ENCODE results near the gene UBR2.
A peak's percentile ranks its signal among the peaks of the same experiment; 100 is the strongest.
"Not testable (repeated sequence)": the region's sequence is repeated elsewhere in the genome, so short reads cannot be mapped to it uniquely, and the experiment has no call there.

The UBR2 gene

DNA sequence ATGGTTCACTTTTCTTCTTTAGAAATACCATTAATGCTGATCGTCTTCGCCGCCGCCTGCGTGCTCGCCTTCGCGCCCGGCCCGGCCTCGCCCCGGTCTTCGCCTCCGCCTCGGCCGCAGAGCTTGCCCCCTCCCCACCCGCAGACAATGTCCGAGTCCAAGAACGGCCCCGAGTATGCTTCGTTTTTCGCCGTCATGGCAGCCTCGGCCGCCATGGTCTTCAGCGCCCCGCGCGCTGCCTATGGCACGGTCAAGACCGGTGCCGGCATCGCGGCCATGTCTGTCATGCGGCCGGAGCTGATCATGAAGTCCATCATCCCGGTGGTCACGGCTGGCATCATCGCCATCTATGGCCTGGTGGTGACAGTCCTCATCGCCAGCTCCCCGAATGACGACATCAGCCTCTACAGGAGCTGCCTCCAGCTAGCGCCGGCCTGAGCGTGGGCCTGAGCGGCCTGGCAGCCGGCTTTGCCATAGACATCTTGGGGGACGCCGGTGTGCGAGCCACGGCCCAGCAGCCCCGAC is 163.3 kb downstream of the UBR2 start:
- H3K4me3 ChIP-seq (ENCODE audit: low read depth, low read length), result peak overlapping the region; percentile 10

GRCh38 chr6:42727627-42728026 is 163.8 kb downstream of the UBR2 start:
- H3K4me3 ChIP-seq (ENCODE audit: low read depth, low read length), result no peak overlapping the region
- TF ChIP-seq, protein P1, sequence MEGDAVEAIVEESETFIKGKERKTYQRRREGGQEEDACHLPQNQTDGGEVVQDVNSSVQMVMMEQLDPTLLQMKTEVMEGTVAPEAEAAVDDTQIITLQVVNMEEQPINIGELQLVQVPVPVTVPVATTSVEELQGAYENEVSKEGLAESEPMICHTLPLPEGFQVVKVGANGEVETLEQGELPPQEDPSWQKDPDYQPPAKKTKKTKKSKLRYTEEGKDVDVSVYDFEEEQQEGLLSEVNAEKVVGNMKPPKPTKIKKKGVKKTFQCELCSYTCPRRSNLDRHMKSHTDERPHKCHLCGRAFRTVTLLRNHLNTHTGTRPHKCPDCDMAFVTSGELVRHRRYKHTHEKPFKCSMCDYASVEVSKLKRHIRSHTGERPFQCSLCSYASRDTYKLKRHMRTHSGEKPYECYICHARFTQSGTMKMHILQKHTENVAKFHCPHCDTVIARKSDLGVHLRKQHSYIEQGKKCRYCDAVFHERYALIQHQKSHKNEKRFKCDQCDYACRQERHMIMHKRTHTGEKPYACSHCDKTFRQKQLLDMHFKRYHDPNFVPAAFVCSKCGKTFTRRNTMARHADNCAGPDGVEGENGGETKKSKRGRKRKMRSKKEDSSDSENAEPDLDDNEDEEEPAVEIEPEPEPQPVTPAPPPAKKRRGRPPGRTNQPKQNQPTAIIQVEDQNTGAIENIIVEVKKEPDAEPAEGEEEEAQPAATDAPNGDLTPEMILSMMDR (IDR thresholded peaks at IDR 0.05; ENCODE audit: borderline replicate concordance, insufficient read depth, low read depth, low read length), result no peak

More for the DNA sequence above, 163.3 kb downstream of the UBR2 start:
- TF ChIP-seq, protein P1 (IDR thresholded peaks at IDR 0.05; ENCODE audit: borderline replicate concordance, insufficient read depth, low read depth, low read length), result no peak

DNA sequence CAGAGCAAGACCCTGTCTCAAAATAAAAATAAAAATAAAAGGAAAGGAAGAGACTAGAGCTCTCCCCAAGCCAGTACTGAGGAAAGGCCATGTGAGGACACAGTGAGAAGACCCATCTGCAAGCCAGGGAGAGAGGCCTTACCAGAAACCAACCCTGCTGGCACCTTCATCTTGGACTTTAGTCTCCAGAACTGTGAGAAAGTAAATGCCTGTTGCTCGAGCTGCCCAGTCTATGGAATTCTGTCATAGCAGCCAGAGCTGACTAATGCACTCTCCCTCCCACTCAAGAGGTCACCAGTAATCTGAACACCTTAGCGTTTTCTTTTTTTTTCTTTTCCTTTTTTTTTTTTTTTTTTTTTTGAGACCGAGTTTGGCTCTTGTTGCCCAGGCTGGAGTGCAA is 165.9 kb downstream of the UBR2 start:
- TF ChIP-seq, protein P1 (IDR thresholded peaks at IDR 0.05; ENCODE audit: borderline replicate concordance, insufficient read depth, low read depth, low read length), result no peak
- H3K4me3 ChIP-seq (ENCODE audit: low read depth, low read length), result no peak overlapping the region

DNA sequence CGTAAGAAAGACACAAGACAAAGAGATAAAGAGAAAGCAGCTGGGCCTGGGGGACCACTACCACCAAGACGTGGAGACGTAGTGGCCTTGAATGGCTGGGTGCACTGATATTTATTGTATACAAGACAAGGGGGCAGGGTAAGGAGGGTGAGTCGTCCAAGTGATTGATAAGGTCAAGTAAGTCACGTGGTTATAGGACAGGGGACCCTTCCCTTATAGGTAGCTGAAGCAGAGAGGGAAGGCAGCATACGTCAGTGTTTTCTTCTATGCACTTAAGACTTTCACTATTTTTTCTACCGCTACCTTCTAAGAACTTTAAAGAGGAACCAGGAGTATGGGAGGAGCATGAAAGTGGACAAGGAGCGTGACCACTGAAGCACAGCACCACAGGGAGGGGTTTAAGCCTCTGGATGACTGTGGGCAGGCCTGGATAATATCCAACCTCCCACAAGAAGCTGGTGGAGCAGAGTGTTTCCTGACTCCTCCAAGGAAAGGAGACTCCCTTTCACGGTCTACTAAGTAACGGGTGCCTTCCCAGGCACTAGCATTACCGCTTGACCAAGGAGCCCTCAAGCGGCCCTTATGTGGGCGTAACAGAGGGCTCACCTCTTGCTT is 170.1 kb downstream of the UBR2 start:
- not testable (repeated sequence) for H3K4me3 ChIP-seq (ENCODE audit: low read depth, low read length)

- no peak overlapping the region for H3K4me3 ChIP-seq (ENCODE audit: low read depth, low read length)
- TF ChIP-seq, protein P1 (IDR thresholded peaks at IDR 0.05; ENCODE audit: borderline replicate concordance, insufficient read depth, low read depth, low read length), result no peak
These were observed 172.1 kb downstream of the UBR2 start for GRCh38 chr6:42735976-42736375.

DNA sequence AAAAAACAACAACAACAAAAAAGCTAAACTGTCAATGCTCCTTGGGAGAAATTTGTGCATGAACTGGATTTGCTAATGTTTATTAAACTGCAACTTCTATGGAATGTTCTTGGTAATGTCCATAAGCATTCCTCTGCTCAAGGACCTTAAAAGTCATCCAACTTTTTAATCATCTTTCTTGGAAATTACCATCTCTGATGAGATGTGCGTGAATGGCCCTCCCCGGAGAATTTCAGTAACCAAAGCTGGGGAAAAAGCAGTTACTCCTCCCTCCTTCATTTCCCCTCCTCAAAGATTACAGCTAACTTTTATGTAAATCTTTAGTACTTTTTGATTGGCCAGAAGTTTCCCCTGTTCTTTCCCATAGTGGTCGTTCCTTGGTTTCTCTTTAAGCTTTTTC is 176.9 kb downstream of the UBR2 start:
- TF ChIP-seq, protein P1 (IDR thresholded peaks at IDR 0.05; ENCODE audit: borderline replicate concordance, insufficient read depth, low read depth, low read length), result no peak
- no peak overlapping the region for H3K4me3 ChIP-seq (ENCODE audit: low read depth, low read length)

DNA sequence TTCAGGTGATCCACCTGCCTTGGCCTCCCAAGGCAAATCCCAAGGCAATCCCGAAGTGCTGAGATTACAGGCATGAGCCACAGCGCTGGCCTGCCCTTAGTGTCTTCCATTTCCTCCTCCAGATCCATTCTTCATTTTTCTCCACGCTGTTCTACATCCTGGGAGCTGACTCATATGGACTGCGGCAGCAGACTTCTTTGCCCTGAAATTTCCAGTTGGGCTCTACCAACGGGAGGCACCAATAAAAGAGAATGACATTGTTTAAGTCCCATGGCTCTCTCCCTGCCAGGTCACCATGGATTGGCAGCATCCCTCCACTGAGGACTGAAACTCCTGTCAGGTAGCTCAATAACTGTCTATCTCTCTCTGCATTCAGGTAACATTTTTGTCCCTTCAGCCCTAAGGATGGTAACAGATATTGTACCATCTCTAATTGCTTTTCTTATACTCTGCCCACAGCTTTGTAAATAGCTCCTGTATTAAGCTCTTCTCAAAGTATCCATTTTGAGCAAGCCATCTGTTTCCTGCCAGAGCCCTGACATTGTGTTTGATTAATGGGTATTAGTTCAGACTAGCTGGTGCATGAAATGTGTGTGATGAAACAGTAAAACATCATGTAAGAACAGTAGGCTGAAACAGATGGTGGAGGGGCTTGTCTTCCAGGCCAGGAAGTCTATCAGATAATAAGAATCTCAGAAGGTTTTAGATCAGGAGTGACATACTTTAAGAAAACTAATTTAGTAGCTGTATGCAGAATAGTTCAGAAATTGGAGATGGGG is 178.5 kb downstream of the UBR2 start:
- no peak overlapping the region for H3K4me3 ChIP-seq (ENCODE audit: low read depth, low read length)
- TF ChIP-seq, protein P1 (IDR thresholded peaks at IDR 0.05; ENCODE audit: borderline replicate concordance, insufficient read depth, low read depth, low read length), result no peak

Data from GM12875 (cell line).